Cardiac fibroblast (primary cell): ENCODE results near the gene ITGBL1.

ENCODE experiments used
- DNase-seq, 2 donors: peaks; one replicate each; pipeline versions ENCODE4 v3.0.0 to v3.0.0-alpha.2; 2010; ENCODE audit warnings: low read depth in 2 of 2
- H3K4me3 ChIP-seq, 2 donors: replicated peaks in 1 of 2; 1 replicate in 1 of 2; 2 replicates in 1 of 2; pipeline ENCODE4 v1.5.1; 2011; ENCODE audit warnings: low read depth in 2 of 2, low read length in 2 of 2, mild to moderate bottlenecking in 2 of 2, moderate library complexity in 1 of 2
- CTCF ChIP-seq: IDR thresholded peaks from one replicate; pipeline ENCODE4 v1.5.1; 2011; ENCODE audit warnings: low read depth, mild to moderate bottlenecking, low read length, inconsistent platforms

Gene ITGBL1

GRCh38 chr13:101569807-101570206, 117.3 kb downstream of the ITGBL1 start:
- no peak overlapping the region for H3K4me3 ChIP-seq
- TF ChIP-seq CTCF = no peak
- no peak for DNase-seq

- TF ChIP-seq CTCF = no peak
- no peak overlapping the region for H3K4me3 ChIP-seq
- DNase-seq = peak in 1 of 2 donors; percentile 33
Measured at GRCh38 chr13:101570410-101570809, 117.9 kb downstream of the ITGBL1 start.

- TF ChIP-seq CTCF = no peak
Measured at GRCh38 chr13:101572456-101572855, 120.0 kb downstream of the ITGBL1 start.

GRCh38 chr13:101575581-101575980, 123.1 kb downstream of the ITGBL1 start:
- no peak overlapping the region for H3K4me3 ChIP-seq

More at GRCh38 chr13:101572456-101572855, 120.0 kb downstream of the ITGBL1 start:
- DNase-seq = peak in 1 of 2 donors; percentile 19
- no peak overlapping the region for H3K4me3 ChIP-seq

GRCh38 chr13:101576455-101576854, 124.0 kb downstream of the ITGBL1 start:
- peak; percentile 13 to 78 for DNase-seq
- TF ChIP-seq CTCF = no peak
- no peak overlapping the region for H3K4me3 ChIP-seq

More at GRCh38 chr13:101575581-101575980, 123.1 kb downstream of the ITGBL1 start:
- peak in 1 of 2 donors; percentile 51 for DNase-seq
- no peak for TF ChIP-seq CTCF

GRCh38 chr13:101576977-101577376, 124.5 kb downstream of the ITGBL1 start:
- DNase-seq = no peak
- H3K4me3 ChIP-seq = no peak overlapping the region

More at GRCh38 chr13:101576977-101577376, 124.5 kb downstream of the ITGBL1 start:
- no peak for TF ChIP-seq CTCF
